ENCODE data around the gene OR13C3.

DNA sequence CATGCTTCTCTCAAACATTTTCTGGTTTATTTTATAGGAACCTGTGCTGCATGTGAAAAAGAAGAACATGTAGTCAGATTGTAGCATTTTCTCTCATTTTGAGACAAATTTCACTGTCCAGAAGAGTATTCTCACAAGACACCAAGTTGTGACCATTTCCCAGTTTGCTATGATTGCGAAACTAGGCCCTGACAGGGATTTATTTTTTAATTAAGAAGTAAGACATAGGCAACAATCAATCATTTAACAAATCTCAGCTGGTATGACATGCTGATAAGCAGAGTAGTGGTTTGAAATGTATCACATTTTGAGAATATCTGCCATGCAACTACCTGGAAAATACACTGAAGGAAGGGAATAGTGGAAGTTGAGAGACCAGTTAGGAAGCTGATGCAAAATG is 43.9 kb upstream of the OR13C3 start:
- TF ChIP-seq, protein P1, sequence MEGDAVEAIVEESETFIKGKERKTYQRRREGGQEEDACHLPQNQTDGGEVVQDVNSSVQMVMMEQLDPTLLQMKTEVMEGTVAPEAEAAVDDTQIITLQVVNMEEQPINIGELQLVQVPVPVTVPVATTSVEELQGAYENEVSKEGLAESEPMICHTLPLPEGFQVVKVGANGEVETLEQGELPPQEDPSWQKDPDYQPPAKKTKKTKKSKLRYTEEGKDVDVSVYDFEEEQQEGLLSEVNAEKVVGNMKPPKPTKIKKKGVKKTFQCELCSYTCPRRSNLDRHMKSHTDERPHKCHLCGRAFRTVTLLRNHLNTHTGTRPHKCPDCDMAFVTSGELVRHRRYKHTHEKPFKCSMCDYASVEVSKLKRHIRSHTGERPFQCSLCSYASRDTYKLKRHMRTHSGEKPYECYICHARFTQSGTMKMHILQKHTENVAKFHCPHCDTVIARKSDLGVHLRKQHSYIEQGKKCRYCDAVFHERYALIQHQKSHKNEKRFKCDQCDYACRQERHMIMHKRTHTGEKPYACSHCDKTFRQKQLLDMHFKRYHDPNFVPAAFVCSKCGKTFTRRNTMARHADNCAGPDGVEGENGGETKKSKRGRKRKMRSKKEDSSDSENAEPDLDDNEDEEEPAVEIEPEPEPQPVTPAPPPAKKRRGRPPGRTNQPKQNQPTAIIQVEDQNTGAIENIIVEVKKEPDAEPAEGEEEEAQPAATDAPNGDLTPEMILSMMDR (IDR thresholded peaks at IDR 0.05) = no peak
- TF ChIP-seq POLR2A (IDR thresholded peaks at IDR 0.05; ENCODE audit: low read depth) (no peak), EP300 (IDR thresholded peaks at IDR 0.05) (no peak), POLR2AphosphoS5 (IDR thresholded peaks at IDR 0.05) (no peak)
